H1 (cell line): ENCODE measurements around the gene CACNA2D3. TPM values are rescaled to one million over a fixed set of nuclear protein-coding genes. Genes with fewer than 3 reads are reported as not detected.

ENCODE experiments used
- ASH2L ChIP-seq: fragments of 200-600, 300-600 bp; sonication (generic); IDR thresholded peaks from one replicate; pipeline ENCODE4 v1.7.1; 2017; ENCODE audit warnings: low read length
- ATF2 ChIP-seq: IDR thresholded peaks from 2 replicates; pipeline ENCODE4 v1.6.1; 2012; ENCODE audit warnings: low read length, inconsistent platforms
- BACH1 ChIP-seq: IDR thresholded peaks from 2 replicates; pipeline ENCODE4 v1.6.1; 2012; ENCODE audit warnings: low read length, improper control_type of control experiment
- CEBPB ChIP-seq: IDR thresholded peaks from 2 replicates; pipeline ENCODE4 v1.6.1; 2012; ENCODE audit warnings: low read depth, low read length
- CHD2 ChIP-seq: IDR thresholded peaks from 2 replicates; pipeline ENCODE4 v1.6.1; 2012; ENCODE audit warnings: low read length, improper control_type of control experiment
- CTCF ChIP-seq, 3 experiments: IDR thresholded peaks; 1 replicate in 2 of 3; 2 replicates in 1 of 3; pipeline versions ENCODE4 v1.5.1 to v1.6.1; 2011; ENCODE audit warnings: low read length in 3 of 3, mild to moderate bottlenecking in 3 of 3, inconsistent platforms in 2 of 3, low read depth in 1 of 3, moderate library complexity in 1 of 3; ENCODE audit not compliant: insufficient read depth in 1 of 3; ENCODE audit errors: control extremely low read depth in 1 of 3
- E2F6 ChIP-seq: IDR thresholded peaks from 2 replicates; pipeline ENCODE4 v1.6.1; 2012; ENCODE audit warnings: inconsistent platforms
- MAX ChIP-seq: IDR thresholded peaks from 2 replicates; pipeline ENCODE4 v1.6.1; 2012; ENCODE audit warnings: inconsistent platforms
- NRF1 ChIP-seq: IDR thresholded peaks from 2 replicates; pipeline ENCODE4 v1.6.1; 2011; ENCODE audit warnings: mild to moderate bottlenecking, low read depth, low read length, improper control_type of control experiment
- PHF8 ChIP-seq: fragments of 200-600 bp; sonication (generic); conservative IDR thresholded peaks from 2 replicates; pipeline ENCODE4 v1.7.1; 2012; ENCODE audit warnings: low read depth, mild to moderate bottlenecking, inconsistent platforms, low read length, moderate library complexity
- POLR2A ChIP-seq, 2 experiments: IDR thresholded peaks; 1 replicate in 1 of 2; 2 replicates in 1 of 2; pipeline ENCODE4 v1.6.1; 2011; ENCODE audit warnings: low read depth in 2 of 2, low read length in 2 of 2, mild to moderate bottlenecking in 2 of 2; ENCODE audit errors: control extremely low read depth in 1 of 2
- RAD21 ChIP-seq, 2 experiments: IDR thresholded peaks in 1 of 2; conservative IDR thresholded peaks in 1 of 2; 2 replicates each; pipeline ENCODE4 v1.6.1; 2011; ENCODE audit warnings: low read depth in 2 of 2, low read length in 2 of 2, improper control_type of control experiment in 1 of 2, inconsistent platforms in 1 of 2, mild to moderate bottlenecking in 1 of 2, moderate library complexity in 1 of 2
- RXRA ChIP-seq: IDR thresholded peaks from 2 replicates; pipeline ENCODE4 v1.6.1; 2011; ENCODE audit warnings: low read depth, mild to moderate bottlenecking, low read length, moderate library complexity; ENCODE audit not compliant: insufficient read depth
- SIN3A ChIP-seq, 2 experiments: IDR thresholded peaks in 1 of 2; conservative IDR thresholded peaks in 1 of 2; 2 replicates each; pipeline ENCODE4 v1.6.1; 2011 to 2012; ENCODE audit warnings: low read length in 2 of 2, improper control_type of control experiment in 1 of 2, low read depth in 1 of 2, mild to moderate bottlenecking in 1 of 2
- SIRT6 ChIP-seq: IDR thresholded peaks from one replicate; pipeline ENCODE4 v1.7.1; 2012; ENCODE audit warnings: low read length, inconsistent platforms
- SIX5 ChIP-seq: IDR thresholded peaks from 2 replicates; pipeline ENCODE4 v1.6.1; 2011; ENCODE audit warnings: mild to moderate bottlenecking, low read depth, low read length
- SP1 ChIP-seq: IDR thresholded peaks from 2 replicates; pipeline ENCODE4 v1.6.1; 2011; ENCODE audit warnings: low read depth, low read length
- TAF1 ChIP-seq: IDR thresholded peaks from 2 replicates; pipeline ENCODE4 v1.6.1; 2011; ENCODE audit warnings: mild to moderate bottlenecking, low read depth, low read length
- USF2 ChIP-seq: IDR thresholded peaks from 2 replicates; pipeline ENCODE4 v1.6.1; 2011; ENCODE audit warnings: low read length, improper control_type of control experiment
- polyA plus RNA-seq, 7 experiments: library from polyadenylated mRNA; depleted of rRNA in 3 of 7; stranded (reverse) in 5 of 7; unstranded in 2 of 7; fragments of >200 nt in 5 of 7; fragments of 200-250 nt in 2 of 7; gene quantifications; 1 replicate in 5 of 7; 2 replicates in 1 of 7; 4 replicates in 1 of 7; pipeline versions ENCODE4 v1.2.1 to v1.2.3, GENCODE V29; 2011 to 2013; ENCODE audit warnings: missing spikeins in 2 of 7, mixed read lengths in 2 of 7
- total RNA-seq: library from RNA; stranded (reverse); fragmentation: NEBNext Ultra II Directional; extraction: Animal tissue kit (Norgen Biotek cat#: 25700); gene quantifications from 2 replicates; pipeline ENCODE4 v1.2.1, GENCODE V29; 2021

CACNA2D3 gene
- total and polyA plus RNA-seq, 2 of the 8 experiments (the other 6 are each of a cell fraction or from before 2014, with no cell fraction given), result 1.5 to 1.8 TPM

- peak; percentile 68; the same call in 1 of the 2 replicates for TF ChIP-seq ATF2
- TF ChIP-seq RAD21 (IDR thresholded peaks at IDR 0.05 in 1 of 2, conservative IDR thresholded peaks at IDR 0.05 in 1 of 2; ENCODE audit: low read depth in 2 of 2, low read length in 2 of 2), result 0 out of 4 replicates have a peak, but pooled peaks of 1 of the 2 experiments have one; percentile 11
- TF ChIP-seq SIN3A (conservative IDR thresholded peaks at IDR 0.05 in 1 of 2, IDR thresholded peaks at IDR 0.05 in 1 of 2; ENCODE audit: low read depth in 1 of 2, low read length in 2 of 2), result no peak
- TF ChIP-seq PHF8, result no peak
- TF ChIP-seq POLR2A (IDR thresholded peaks at IDR 0.05; ENCODE audit: control extremely low read depth in 1 of 2, low read depth in 2 of 2, low read length in 2 of 2), result peak; percentile 52 to 90
- no peak for TF ChIP-seq RXRA
- no peak; the same call in 1 of the 2 replicates for TF ChIP-seq CHD2
- TF ChIP-seq E2F6, result peak; percentile 38; the same call in 1 of the 2 replicates
- TF ChIP-seq MAX, result peak; percentile 65; the same call in 1 of the 2 replicates
- no peak for TF ChIP-seq CTCF (IDR thresholded peaks at IDR 0.05; ENCODE audit: control extremely low read depth in 1 of 3, insufficient read depth in 1 of 3, low read depth in 1 of 3, low read length in 3 of 3)
- TF ChIP-seq ASH2L, result no peak
- TF ChIP-seq USF2, result no peak
- TF ChIP-seq SIRT6, result peak; percentile 41
- TF ChIP-seq BACH1, result no peak
- 0 out of 2 replicates have a peak, but pooled peaks have one; percentile 15 for TF ChIP-seq NRF1
- no peak for TF ChIP-seq SIX5
- no peak for TF ChIP-seq TAF1
- TF ChIP-seq SP1, result no peak
- no peak for TF ChIP-seq CEBPB
Observed at GRCh38 chr3:54630101-54630623, 507.8 kb downstream of the CACNA2D3 start (continued).
